GM21515 (cell line): ENCODE data around the gene USE1.

Experiments used
- ATAC-seq: cut with Tn5 transposase; IDR thresholded peaks from one replicate; pipeline ENCODE4 v1.9.1; 2021; ENCODE audit not compliant: unreplicated experiment

The USE1 gene

DNA sequence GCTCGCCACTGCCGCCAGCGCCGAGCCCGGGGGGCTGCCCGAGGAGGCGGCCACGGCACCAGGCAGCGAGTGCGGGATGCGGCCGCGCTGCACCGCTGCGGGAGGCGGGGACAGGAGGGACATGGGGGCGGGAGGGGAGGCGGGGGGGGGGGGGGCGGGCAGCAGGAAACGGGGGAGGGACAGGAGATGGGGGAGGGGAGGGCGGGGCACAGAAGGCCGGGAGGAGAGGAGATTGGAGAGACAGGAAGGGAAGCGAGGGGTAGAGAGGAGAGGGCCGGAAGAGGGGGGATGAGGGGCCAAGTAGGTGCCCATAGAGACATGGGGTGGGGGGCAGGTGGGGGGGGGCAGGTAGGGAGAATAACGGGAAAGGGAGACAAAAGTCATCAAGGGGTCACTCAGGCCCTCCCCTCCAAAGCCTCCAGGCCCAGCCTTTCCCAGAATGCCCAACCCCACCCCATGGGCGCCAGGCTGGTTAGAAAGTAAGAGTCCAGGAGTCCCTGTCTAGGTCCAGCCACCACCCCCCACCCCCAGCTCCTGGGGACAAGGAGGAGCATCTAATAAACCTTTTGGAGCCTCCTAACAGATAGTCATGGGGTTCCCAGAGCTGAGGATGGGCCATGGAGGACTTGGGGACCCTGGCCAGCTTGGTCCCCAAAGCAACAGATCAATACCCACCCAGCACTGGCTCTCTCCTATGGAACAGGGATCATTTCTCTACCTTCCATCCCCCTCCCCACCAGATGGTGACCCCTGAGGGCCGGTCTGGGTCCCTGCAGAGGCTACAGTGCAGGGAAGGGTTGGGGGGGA lies 21.0 kb downstream of the USE1 start:
- no peak for ATAC-seq

DNA sequence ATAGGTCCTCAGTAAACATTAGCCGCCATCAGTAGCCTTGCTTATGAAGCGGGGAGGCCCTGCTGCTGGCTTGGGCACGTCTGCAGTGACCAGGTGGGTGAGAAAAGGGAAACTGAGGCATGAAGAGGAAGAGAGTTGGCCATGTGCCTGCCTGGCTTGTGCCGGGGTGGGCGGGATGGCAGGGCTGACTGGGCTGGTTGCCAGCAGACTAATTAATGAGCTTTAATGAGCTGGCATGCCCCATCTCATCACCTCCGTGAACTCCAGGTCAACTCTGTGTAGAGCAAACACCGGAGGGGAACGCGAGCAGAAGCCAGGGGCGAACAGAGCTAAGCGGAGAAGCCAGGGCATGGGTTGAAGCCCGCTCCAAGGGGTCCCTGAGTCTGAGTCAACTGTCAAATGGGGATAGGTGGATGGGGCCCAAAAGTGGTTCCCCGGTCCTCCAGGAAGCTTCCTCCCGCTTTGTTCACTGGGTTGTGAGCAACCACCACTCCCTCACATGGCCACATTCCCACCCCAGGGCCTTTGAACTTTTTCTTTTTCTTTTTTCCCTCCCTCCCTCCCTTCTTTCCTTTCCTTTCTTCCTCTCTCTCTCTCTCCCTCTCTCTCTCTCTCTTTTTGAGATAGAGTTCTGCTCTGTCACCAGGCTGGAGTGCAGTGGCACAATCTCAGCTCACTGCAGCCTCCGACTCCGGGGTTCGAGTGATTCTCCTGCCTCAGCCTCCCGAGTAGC lies 21.8 kb downstream of the USE1 start:
- ATAC-seq = no peak

DNA sequence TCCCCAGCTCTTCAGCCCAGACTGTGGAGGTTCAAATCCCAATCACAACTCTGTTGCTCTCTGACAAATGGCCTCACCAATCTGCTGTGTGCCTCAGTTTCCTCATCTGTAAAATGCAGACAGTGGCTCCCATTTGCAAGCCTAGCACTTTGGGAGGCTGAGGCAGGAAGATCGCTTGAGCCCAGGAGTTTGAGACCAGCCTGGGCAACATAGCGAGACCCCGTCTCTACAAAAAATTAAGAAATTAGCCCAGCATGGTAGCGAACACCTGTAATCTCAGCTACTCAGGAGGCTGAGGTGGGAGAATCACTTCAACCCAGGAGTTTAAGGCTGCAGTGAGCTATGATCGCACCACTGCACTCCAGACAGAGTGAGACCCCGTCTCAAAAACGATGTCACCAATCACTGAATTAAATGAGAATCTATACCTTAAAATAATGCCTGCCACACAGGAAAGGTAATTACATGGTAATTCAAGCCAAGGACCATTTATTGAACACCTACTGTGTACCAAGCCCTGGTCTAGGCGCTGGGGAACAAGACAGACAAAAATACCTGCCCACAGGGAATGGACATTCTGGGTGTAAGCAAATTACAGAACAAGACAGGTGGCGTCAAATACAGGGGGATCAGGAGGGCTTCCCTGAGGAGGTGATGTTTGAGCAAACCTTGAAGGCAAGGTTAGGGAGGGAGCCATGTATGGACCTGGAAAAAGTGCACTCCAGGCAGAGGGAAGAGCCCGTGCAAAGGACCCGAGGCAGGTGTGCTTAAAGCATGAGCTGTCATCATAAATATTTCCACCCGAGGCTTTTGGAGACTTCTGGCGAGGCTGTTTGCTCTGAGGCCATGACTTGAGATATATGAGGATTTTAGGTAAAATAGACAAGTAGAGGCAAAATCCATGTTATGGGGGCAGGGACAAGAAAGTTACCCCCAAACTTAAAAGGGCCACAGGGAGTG lies 22.9 kb downstream of the USE1 start:
- ATAC-seq = no peak

DNA sequence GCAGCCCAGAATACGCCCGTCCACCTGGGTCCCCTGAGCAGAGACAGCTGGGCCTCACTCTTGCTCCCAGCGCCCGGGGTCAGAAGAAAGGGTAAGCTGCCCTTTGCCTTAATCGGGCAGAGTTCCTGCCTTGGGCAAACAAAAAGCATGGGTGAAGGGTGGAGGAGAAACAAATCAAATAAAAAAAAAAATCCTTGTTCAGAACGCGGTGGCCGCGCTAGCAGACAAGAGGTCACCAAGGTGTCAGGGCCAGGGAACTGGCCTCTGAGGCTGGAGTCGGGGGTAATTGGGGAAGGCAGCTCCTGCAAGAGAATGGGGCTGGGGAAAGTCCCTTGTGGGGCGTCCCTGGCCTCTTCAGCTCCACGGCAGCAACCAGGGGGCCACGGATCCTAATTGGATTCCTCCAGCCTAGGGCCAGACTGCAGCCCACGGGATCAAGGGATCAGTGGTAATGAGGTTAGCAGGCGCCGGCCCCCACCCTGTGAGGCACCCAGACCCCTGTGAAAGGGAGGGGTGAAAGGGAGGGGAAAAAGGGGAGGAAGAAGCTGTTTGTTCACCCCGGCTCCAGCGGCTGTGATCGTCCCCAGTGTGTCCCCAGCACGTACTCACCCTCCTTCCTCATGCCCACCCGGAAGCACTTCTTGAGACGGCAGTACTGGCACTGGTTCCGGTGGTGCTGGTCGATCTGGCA lies 25.1 kb downstream of the USE1 start:
- no peak for ATAC-seq

DNA sequence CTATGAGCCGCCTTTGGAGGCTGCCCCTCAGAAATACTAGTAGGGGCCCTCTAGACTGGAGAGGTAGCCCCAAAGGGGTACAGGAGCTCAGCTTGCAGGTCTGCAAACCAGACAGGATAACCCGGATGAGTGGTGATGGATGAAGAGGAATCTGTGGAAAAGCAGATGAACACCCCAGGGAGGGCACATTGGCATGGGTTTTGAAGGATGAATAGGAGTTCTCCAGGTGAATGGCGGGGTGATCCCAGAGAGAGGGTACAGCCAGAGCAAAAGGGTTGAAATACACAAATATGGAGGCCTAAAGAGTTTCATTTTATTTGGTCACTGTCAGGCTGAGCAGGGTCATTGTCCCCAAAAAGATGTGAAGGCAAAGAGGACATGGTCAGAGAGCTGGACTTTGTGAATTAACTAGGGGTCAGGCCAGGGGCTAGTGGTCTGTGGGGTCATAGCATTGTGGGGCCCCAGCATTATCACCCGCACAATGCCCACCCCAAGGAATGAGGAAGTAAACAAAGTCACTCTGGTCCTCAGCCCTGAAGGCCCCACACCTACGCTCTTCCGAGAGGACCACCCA lies 25.8 kb downstream of the USE1 start:
- no peak for ATAC-seq

DNA sequence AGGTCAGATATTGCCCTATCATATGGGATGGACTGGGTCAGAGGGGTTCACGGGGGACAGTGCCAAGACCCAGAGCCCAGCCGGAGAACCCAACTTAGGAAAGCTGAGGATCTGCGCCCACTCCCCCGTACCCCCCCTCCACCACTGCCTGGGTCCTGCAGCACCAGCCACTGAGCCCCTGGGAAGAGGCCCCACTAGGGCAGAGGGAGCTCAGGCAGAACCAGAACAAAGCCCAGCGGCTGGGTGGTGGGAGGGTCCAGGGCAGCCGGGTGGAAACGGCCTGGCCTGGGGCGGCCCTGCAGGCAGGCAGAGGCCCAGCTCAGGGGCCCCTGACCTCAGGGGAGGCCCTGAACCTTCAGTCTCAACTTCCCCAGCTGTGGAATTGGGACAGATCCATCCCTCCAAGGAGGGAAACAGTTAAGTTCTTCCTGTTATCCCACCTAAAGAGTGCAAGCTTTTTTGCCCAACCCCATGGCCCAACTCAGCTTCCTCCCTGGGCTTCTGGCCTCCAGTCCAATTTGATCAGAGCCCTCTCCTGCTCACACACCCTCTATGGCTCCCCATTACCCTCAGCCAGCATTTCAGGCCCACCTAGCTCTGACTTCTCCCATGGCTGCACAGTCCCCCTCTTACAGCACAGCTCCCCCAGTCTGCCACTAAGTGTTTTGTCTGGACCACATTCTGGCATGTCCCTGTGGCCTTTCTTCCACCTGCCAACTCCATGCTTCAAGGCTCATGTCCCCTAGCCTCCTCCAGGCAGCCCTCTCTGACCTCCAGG lies 27.5 kb downstream of the USE1 start:
- ATAC-seq = no peak

DNA sequence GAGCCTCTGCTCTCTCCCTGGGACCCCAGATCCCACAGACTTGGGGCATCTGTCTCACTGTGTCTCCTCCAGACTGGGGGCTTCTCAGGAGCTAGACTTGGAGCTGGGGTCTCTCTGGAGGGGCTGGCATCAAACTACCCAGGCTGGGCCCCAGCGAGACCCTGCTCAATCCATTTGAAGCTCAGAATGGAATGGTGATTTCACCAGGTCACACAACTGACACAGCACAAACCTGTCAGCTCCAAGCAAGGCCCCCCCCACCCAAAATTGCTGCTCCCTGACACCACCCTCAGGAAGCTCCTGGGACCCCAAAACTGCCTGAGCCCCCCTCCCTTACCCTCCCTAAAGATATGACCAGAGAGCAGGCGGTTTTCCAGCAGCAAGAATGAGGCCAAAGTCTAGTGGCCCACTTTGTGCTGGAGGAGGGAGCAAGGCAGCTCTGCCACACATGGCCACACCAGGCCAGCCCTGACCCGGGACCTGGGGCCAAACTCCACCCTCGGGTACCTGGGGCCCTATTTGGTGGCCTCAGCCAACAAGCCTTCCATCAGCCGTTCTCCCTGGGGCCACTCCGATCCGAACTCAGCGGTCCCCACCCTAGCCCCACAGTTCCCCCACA lies 28.2 kb downstream of the USE1 start:
- no peak for ATAC-seq

DNA sequence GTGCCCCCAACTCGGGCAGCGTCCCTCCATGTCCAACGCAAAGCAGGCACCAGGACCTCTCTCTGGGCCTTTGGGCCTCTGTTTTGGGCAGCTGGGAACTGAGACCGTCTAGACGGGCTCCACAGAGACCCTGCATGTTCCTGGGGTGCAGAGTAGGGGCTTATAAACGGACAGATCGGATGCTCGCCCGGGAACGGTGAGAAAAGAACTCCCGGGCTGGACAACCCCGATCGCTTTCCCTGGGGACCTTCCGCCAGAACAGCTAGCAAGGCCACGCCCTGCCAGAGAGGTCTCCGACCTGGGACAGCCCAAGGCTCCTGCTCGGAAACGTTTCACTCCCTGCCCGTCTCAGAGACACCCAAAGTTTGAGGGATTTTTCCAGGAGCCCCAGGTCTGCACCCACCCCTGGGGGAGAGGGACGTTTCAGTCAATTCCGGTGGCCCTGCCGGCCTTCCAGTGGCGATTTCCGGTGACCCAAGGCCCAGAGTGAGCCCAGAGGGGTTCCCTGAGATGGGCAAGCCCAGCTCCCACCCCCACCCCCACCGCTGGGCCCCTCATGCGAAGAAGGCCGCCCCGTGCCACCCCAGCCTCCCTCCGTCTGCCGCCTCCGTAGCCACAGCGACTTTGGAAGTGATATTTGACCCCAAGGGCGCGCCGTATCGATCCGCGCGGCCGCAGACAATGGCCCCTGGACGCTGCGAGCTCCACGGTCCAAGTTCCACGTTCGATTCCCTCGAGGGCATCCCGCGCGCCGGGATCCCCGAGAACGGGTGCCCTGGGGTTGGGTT lies 28.9 kb downstream of the USE1 start:
- no peak for ATAC-seq

DNA sequence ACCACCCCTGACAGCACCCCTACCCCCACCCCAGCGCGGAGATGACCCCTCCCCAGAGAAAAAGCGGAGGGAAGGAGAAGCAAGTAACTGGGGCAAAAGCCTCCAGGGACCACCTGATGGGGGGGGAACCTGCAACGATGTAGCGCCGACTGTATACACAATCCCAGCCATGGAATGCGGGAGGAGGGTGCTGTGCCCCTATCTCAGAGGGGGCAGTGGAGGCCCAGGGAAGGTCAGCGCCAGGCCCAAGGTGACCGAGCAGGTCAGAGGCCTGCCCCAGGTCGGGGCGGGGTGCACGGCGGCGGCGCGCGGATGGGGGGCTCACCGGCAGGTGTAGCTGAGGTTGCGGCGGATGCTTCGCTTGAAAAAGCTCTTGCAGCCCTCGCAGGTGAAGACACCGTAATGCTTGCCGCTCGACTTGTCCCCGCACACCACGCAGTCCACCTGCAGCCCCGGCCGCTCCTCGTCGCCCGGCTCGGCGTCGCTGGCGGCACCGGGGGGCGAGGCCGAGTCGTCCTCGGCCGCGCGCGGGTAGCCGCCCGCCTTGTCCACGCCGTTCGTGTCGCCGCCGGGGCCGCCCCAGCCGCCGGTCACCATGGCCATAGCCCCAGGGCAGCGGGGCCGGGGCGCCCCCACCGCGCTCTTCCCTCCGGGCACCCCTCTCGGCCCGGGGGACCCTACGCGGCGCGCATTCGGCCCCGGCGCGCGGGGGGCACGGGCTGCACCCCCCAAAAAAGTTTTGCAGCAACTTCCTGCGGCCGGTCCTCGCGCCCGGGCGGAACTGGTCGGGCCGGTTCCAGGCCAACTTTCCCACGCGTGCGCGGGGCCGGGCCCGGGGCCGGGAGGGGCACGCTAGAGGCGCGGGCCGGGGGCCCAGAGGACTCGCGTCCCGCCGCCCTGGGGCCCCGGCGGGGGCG lies 29.7 kb downstream of the USE1 start:
- ATAC-seq = no peak

DNA sequence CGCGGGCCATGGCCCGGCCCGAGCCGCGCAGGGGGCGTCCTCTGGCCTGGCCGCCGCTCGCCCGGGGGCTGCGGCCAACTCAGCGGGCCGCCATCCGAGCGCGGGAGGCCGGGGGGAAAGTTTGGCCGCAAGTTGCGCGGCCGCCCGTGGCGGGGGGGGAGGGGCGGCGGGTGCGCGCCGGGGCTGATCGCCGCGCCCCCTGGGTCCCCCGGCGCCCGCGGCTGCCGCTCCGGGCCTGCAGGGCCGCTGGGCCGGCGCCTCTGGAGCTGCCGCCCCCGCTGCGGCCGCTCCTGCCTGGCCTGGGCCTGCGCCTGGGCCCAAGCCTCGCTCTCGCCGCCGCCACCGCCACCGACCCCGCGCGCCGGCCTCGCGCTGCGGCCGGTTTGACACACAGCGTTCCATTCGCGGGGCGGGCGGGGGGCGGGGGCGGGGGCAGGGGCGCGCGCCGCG lies 30.4 kb downstream of the USE1 start, which contains the start of gene NR2F6:
Gene NR2F6, minus strand, starts transcription at position 385 of the 450 bp plus-strand sequence. CDS start 699 bp downstream, outside the sequence.
- ATAC-seq = no peak

DNA sequence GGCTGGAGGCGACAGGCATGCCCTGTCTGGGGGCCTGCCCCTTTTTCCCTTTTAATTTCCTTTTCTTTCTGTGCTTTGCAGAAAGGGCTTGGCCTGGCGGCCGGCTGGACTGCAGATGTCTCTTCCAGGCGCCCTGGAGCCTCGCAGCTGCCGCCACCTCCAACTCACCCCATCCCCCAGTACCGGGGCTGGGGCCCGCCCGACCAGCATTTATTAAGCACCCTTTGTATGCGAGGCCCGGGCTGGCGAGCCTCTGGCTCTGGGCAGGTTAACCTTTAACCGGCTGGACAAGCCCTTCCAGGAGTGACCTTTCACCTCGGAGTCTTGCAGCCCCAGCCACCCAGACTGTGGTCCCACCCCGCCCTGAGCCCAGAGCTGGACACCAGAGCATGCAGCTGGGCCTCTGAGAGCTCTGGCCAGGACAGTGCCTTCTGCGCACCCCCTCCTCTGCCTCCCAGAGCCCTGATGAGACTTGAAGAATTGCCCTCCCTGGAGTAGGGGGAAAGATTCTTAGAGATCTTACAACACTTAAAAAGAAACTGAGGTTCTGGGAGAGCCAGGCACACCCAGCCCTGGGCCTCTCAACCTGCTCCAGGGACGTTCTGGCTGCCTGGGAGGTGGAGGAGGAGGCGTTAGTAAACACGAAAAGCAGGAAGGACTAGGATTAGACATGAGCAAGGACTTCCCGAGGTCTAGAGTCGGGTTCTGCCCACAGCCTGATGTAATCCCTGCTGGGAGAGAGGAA lies 31.7 kb downstream of the USE1 start:
- ATAC-seq = no peak

DNA sequence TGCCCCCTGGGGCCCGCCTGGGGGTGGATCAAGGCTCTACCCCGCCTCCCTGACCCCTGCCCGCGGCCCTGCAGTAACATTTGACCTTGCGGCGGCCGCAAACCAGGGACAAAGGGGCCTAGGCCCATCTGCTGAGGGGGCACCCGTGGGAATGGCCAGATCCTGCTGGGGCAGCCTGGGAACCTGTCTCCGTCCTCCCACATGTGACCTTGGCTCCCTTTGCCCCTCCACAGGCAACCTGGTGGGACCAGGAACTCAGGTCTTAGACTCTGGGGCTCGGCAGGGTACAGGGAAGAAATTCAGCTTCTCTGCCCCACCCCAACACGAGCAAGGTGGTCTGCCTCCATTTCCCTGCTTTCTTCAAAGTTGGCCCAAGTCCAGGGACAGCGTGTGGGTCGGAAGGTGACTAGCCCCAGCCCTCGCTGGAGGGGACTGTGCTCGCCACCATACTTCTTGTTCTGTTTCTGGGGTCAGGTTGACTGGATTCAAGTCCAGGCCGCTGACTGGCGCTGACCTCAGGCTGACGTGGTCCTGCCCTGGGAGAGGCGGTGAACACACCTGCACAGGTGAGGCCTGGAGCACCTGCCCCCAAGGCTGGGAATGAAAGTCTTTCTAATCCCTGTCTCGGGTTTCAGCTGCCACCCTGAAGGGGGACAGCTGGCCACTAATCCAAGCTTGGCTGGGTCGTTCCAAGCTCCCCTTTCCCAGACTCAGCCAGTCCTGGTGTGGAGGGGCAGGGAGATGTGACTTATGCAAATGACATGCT lies 33.0 kb downstream of the USE1 start:
- ATAC-seq = no peak

DNA sequence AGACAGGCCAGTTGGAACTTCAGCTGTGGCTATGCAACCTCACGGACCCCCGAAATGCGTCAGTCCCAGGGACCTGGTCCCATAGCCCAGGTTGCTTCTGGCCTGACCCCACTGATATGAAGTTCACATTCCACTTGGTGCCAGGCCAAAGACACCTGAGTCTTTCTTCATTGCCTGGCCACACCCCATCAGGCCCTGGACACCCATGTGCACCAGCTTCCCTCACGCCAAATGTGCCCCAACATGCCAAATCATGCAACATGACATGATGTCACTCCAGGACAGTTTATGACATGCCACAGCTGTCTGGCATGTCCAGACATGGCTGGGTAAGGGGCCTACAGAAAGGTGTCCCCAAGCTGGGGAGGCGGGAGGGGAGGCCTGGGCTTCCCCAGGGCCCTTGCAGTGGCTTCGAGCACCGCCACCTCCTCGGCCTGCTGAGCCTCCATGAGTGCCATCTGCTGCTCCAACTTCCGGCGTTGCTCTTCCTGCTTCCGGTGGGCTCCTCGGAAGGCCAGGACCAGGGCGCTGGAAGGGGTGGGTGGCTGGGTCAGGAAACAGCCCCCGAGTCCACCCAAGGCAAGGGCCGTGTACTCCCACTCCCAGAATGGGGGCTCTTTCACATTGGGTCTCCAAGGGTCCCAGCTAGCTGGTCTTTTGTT lies 34.9 kb downstream of the USE1 start:
- ATAC-seq = no peak

DNA sequence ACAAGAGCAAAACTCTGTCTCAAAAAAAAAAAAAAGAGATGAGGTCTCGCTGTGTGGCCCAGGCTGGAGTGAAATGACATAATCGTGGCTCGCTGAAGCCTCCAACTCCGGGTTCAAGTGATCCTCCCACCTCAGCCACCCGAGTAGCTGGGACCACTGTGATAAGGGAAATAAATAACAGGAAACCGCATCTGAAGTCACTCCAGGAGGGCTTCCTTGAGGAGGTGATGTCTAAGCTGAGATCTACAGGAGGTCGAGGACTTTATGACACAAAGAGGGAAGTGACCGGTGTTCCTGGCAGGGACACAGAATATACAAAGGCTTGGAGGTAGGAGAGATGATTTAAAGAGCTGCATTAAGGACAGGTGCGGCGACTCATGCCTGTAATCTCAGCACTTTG lies 39.5 kb downstream of the USE1 start:
- ATAC-seq = no peak

DNA sequence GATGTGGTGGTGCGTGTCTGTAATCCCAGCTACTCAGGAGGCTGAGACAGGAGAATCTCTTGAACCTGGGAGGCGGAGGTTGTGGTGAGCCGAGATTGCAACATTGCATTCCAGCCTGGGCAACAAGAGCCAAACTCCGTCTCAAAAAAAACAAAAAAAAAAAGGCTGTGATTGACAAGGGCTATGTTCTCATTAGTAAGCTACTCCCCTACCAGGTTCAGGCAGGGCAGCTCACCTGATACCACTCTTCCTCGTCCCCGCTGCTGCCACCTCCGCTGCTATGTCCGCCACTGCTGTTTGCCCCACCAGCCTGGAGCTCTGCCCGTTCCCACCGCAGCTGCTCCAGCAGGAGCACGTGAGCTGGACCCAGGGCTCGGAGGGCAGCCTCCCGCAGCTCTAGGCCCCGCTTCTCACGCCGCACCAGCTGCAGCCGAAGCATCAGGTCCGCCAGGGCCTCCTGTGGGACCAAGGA lies 40.0 kb downstream of the USE1 start:
- no peak for ATAC-seq
